ENCODE results near the gene ANKLE1. TPM values are rescaled to one million over a fixed set of nuclear protein-coding genes. Genes with fewer than 3 reads are reported as not detected.

The ANKLE1 gene
- total RNA-seq, 1 experiment from 2014 or later = 9.1 TPM

GRCh38 chr19:17305517-17306284 is 24.0 kb downstream of the ANKLE1 start, which contains the start of gene MRPL34 (continued):
- TF ChIP-seq SP1 (CRISPR knock-in tag; conservative IDR thresholded peaks at IDR 0.05) (peak; percentile 64), E2F1 (CRISPR knock-in tag; IDR thresholded peaks at IDR 0.05) (0 out of 2 replicates have a peak, but pooled peaks have one; percentile 51), PRDM15 (CRISPR knock-in tag; IDR thresholded peaks at IDR 0.05) (no peak), ZBTB43 (CRISPR knock-in tag; IDR thresholded peaks at IDR 0.05) (0 out of 2 replicates have a peak, but pooled peaks have one; percentile 41), NFE2L1 (CRISPR knock-in tag; IDR thresholded peaks at IDR 0.05) (peak; percentile 69; the same call in 1 of the 2 replicates), USF1 (CRISPR knock-in tag; IDR thresholded peaks at IDR 0.05) (peak; percentile 69), ZNF671 (CRISPR knock-in tag; IDR thresholded peaks at IDR 0.05) (no peak), ERG (CRISPR knock-in tag; IDR thresholded peaks at IDR 0.05) (no peak)

- ChIA-PET POLR2A (interaction anchor here (0.9 to 1.2 kb wide), 2 partner anchors 13 to 32 kb away, joined by 3 read pairs; no protein-coding TSS in a partner anchor), CTCF (interaction anchor here (1.0 to 3.1 kb wide), 5 partner anchors 13 to 148 kb away, joined by 3 to 60 read pairs (median 5); no protein-coding TSS in a partner anchor)
- Mint-ChIP-seq H3K9me3 (no peaks in the 10 kb centered on the region), H3K27ac (peak overlapping the region; percentile 91), H3K36me3 (no peaks in the 10 kb centered on the region; the same call in 1 of the 2 replicates), H3K27me3 (ENCODE audit: low read depth) (no peaks in the 10 kb centered on the region), H3K4me1 (peaks cover 47% of the 10 kb centered on the region), H3K4me3 (peak overlapping the region; percentile 89)
- ATAC-seq = no peak
- no peak for TF ChIP-seq ZBTB21 (CRISPR knock-in tag; IDR thresholded peaks at IDR 0.05; ENCODE audit: borderline replicate concordance)
- TF ChIP-seq FOXP1 (CRISPR knock-in tag; IDR thresholded peaks at IDR 0.05; ENCODE audit: borderline replicate concordance) = peak; percentile 43; the same call in 1 of the 2 replicates
- TF ChIP-seq SP1 (CRISPR knock-in tag; conservative IDR thresholded peaks at IDR 0.05) = no peak
- TF ChIP-seq E2F4 (CRISPR knock-in tag; IDR thresholded peaks at IDR 0.05; ENCODE audit: borderline replicate concordance, low read depth) = peak; percentile 33; the same call in 1 of the 2 replicates
- TF ChIP-seq JAZF1 (CRISPR knock-in tag; IDR thresholded peaks at IDR 0.05) = no peak
- TF ChIP-seq MYBL2 (CRISPR knock-in tag; IDR thresholded peaks at IDR 0.05) = 0 out of 2 replicates have a peak, but pooled peaks have one; percentile 13
- TF ChIP-seq E2F1 (CRISPR knock-in tag; IDR thresholded peaks at IDR 0.05) = no peak
- TF ChIP-seq MAX (CRISPR knock-in tag; IDR thresholded peaks at IDR 0.05) = peak; percentile 61; the same call in 1 of the 2 replicates
- no peak for TF ChIP-seq SMAD3 (CRISPR knock-in tag; IDR thresholded peaks at IDR 0.05; ENCODE audit: borderline replicate concordance)
- TF ChIP-seq GTF2I (CRISPR knock-in tag; conservative IDR thresholded peaks at IDR 0.05) = no peak
- TF ChIP-seq FOXK1 (CRISPR knock-in tag; IDR thresholded peaks at IDR 0.05) = no peak
- no peak for TF ChIP-seq NR1H2 (CRISPR knock-in tag; IDR thresholded peaks at IDR 0.05)
- TF ChIP-seq ZNF219 (CRISPR knock-in tag; IDR thresholded peaks at IDR 0.05; ENCODE audit: borderline replicate concordance) = no peak
- TF ChIP-seq OVOL2 (CRISPR knock-in tag; IDR thresholded peaks at IDR 0.05; ENCODE audit: borderline replicate concordance) = no peak
- TF ChIP-seq NFE2L1 (CRISPR knock-in tag; IDR thresholded peaks at IDR 0.05) = no peak
- DNase-seq (ENCODE audit: low spot score) = no peak
These were observed 24.6 kb downstream of the ANKLE1 start for GRCh38 chr19:17306285-17306714.

Data from WTC11 (cell line).